T-helper 9 cell (primary cell): Measurements from ENCODE around the gene CRYGN.

Experiments used
- DNase-seq: peaks from one replicate; pipeline ENCODE4 v3.0.0-alpha.2; 2020

CRYGN gene

DNA sequence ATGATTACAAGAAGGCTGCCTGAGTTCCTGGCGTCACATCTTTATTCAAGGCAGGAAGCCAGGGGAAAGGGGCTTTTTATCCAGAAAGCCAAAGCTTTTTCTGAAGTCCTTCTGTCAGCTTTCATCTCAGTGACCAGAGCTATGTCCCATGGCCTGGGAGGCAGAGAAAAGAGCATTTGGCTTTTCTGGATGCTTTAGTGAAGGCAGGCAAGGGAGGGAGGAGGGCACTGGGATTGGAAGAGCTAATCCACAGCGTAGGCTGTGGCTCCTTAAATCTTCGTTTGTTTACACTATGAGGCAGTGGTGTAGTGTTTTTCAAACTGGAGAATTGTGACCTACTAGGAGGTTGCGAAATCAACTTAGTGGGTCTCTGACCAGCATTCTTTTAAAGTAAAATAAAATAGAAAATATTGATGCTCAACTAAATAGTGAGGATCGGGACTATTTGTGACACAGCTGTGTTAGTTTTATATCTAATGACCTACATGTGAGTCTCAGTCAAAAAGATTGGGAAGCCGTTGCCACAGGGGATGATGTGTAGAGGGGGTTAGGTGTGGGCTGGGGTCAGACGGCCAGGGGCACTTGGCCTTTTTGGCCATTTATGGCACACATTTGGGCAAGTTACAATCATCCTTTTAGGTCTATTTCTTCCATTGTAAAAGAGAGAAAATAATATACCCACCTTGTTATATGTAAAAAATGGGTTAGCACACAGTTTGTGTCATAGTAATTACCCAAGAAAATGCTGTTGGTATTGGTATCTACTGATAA, 14.1 kb downstream of the CRYGN start:
- DNase-seq, result no peak

DNA sequence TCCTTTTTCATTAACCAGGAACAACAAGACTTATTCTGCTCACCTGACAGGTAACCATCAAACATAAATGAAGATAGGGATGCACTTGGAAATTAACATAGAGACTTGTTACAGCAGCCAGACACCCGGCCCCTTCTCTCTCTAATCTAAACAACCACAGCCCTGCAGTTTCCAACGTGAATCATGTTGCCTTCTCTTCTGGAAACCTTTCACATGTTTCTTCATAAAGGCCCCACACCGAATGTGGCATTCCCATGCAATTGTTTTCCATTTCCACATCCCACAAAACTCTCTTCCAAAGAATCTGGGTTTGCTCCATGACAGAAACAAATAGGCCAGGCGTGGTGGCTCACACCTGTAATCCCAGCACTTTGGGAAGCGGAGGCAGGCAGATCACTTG, 15.1 kb downstream of the CRYGN start:
- DNase-seq, result no peak

DNA sequence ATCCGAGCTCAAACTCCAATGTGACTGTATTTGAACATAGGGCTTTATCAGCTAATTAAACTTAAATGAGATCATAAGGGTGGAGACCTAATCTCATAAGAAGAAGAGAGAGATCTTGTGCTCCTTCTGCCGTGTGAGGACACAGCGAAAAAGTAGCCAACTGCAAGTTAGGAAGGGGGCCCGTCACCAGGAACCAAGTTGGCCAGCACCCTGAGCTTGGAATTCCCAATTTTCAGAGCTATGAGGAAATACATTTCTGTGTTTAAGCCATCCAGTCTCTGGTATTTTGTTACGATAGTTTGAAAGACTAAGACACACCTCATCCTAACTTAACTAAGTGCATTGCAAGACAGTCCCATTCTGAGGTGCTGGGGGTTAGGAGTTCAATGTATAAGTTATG, 16.0 kb downstream of the CRYGN start:
- no peak for DNase-seq

DNA sequence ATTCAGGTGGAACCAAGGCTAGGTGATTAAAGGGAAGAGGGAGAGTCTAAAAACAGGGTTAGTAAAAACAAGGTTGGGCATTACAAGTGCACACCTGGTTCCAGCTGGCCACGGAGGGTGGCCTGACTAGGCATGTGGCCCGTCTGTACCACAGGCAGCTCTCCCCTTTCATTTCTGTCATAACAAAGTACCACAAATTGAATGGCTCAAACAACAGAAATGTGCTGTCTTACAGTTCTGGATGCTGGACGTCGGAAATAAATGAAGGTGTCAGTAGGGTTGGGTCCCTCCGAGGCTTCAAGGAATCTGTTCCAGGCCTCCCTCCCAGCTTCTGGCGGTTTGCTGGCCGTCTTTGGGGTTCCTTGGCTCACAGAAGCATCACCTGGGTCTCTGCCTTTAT, 16.7 kb downstream of the CRYGN start:
- no peak for DNase-seq

DNA sequence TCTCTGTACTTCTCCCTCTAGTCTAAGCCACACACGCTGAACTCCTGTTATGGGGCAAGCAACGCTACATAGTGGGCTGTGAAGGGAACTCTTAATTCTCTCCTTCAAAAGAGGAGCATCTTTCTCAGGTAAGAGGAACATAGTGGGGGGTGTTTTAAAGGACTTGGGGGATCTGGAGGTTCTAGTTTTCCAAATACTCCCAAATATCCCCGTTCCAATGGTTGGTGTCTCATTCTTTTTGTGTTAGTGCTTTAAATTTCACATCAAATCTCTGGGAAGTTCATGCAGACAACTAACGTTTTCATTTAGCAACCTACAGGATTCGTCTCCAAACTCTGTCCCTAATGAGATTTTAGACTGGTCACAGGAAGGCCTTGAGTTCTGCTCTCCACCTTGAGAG, 17.7 kb downstream of the CRYGN start:
- DNase-seq, result no peak

DNA sequence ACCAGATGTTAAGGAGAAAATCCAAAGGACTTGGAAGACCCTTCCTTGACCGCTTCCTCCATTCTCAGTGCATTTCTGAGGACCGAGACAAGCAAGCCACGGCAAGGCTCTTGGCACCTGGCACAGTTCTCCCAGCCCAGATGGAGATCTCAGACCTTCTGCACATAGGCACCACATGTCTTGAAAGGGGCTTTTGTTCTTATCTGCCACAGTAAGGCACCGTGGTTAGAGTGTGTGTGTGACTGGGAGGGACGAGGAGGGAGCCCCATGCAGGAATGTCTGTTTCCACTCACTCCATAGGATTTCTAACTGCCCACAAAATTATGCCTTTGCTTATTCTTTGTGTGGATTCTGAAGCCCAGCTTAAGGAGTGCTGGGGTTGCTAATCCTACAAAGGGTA, 19.8 kb downstream of the CRYGN start:
- DNase-seq, result no peak

DNA sequence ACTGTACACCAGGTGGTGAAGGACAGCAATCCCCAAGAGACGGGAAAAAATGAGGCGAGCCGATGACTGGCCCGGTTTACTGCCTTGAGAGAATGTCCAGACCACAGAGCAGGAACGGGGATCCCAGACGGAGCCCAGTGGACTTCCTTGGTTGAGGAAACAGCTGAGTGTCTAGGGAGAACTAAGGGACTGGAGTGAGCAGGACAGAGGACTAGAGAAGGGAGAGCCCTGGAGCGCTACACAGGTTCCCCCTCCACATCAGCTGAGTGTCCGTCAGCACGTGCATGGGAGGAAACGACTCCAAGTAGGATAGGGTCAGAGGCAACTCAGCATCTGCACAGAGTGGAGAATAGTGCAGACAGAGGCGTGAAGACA, 23.0 kb downstream of the CRYGN start:
- no peak for DNase-seq

DNA sequence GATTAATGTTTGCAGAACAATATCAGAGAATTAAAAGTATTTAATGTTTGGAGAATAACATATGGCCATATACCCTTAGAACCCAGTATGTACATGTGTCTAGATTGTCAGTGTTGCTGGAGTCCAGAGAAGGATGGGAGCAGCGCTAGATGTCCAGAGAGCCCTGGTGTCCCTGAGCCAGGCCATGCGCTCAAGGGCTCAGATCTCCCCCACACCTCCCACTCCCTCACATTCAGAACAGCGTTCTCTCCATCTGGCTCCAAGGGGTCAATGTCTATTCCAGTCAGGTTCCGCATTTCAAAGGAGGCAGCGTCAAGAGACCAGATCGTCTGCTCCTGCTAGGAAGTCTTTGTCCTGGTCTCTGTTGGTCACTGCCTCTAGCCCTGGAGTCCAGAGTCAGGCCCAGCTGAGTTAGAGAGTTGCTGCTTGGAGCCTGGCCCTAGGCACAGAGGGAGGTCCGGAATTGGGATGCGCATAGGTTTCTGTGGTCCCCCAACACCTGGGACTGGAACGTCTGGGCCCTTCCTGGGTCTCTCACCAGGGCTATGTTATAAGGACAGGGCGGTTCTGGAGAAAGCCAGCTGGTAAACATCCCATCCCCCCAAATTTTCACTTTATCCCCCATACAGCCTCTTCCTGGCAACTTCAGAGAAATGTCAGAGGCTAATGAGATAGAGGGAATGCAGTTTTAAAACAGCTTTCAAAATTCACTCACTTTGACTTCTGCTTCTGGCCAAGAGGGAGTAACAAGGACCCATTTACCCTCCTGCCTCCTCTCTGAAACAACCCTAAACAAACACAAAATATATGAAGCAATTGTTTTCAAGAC, 23.6 kb downstream of the CRYGN start:
- DNase-seq, result no peak

DNA sequence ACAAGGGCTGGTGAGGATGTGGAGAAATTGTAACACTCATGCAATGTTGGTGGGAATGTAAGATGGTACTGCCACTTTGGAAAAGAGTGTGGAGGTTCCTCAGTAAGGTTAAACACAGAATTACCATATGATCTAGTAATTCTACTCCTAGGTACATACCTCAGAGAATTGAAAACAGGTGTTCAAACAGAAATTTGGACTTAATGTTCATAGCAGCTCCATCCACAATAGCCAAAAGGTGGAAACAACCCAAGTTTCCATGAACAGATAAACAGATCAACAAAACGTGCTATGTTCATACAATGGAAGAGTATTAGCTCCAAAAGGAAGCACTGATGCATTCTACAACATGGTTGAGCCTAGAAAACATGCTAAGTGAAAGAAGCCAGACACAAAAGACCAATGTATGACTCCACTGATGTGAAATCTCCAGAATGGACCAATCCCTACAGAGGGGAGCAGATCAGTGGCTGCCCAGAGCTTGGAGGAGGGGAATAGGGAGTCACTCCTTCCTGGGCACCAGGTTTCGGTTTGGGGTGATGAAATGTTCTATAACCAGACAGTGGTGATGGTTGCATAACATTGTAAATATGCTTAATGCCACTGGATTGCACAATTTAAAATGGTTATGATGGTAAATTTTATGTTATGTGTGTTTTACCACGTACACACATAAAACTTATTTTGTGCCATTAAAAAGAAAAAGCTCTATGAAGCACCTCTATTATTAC, 24.4 kb downstream of the CRYGN start:
- DNase-seq, result no peak

DNA sequence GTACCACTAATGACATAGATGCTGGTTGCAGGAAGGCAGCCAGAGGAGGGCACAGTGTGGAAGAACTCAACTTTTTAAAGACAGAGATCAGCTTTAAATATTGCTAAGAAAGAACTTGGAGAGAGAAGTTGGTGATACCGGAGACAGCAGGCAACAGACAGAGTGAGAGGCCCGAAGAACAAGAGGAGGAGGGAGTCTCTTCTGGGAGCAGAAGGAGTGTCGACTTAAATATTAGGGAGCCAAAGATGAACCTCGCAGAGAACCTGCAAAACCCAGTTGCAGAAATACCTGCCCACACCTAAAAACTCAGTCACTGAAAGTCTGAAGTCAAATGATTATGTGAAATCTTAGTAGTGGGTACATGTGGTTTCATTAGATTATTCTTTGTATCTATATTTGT, 26.7 kb downstream of the CRYGN start:
- no peak for DNase-seq

DNA sequence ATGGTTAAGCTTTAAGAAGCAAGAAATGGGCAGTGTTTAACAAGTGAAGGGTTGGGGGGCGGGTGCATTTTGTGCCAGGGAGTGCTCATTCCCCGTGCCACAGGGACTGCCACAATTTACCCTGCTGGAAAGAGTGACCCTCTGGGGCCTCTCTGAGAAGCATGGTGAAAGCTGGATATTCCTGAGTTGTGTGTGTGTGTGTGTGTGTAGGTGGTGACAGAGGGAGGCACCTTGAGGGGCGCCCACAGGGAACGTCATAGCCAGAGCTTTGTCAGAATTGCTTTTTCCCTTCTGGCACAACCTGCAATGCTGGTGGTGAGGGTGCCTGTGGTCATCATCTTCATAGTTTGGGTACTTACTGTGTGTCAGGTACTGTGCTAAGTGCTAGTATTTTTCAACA, 27.6 kb downstream of the CRYGN start:
- no peak for DNase-seq

DNA sequence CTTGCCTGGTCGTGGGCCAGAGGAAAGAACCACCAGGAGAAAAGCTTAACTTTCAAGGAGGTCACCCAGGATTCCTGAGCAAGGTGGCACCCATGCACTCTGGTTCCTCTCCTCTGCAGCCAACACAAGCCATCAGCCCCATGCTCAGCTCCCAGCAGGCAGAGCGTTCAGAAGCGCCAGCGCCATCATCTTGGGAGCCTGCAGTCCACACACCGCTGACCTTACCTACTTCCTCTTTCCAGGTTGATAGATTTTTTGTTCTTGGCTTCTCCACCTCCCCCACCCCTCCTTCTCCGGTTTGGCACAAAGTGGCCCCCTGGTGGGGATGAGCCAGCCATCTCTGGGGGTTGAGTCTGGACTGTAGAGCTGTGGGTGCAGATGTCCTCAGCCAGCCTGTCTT, 28.4 kb downstream of the CRYGN start:
- no peak for DNase-seq

DNA sequence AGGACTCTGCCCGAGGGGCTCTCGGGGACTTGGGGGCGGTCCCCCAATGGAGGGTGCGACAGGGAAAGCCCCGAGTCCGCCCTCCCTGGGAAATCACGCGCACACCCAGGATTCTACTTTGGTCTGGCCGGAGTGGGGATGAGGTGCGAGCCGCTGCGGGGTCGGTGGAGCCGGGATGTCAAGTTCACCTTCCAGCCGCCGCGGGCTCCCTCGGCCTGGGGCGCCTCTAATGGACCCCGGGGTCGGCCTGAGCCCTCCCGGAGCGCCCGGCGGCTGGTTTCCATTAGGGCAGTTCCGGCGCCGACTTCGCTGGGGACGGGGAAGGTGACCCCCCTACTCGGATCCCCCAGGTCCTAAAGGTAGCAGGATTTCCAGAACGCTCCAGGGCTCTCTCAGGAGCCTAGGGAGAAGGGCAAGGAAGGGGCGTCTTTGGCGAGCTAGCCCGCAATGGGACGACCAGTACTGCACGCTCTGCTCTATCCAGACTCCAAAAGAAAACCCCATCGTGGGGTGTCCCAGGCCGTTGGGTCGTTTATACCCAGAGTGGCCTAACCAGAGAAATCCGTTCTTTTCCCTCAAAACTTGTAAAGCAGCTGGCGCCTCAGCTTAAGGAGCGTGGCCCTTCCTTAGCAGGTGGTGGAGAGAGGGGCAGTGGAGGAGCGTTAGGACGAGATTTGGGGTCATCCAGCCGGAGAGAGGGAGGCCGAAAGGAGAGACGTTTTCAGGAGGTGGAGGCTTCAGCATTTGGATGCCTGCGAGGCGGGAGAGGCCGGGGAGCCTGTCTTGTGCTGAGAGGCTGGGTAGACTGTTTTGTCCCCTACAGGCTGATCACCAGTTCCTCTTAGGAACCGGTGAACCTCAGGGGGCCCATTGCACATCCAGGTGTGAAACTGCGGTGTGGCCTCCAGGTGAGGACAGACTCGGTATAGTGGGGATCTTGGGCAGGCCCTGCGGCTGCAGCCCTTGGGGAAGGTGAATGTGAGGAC, 29.2 kb downstream of the CRYGN start:
- DNase-seq, result peak; percentile 38

DNA sequence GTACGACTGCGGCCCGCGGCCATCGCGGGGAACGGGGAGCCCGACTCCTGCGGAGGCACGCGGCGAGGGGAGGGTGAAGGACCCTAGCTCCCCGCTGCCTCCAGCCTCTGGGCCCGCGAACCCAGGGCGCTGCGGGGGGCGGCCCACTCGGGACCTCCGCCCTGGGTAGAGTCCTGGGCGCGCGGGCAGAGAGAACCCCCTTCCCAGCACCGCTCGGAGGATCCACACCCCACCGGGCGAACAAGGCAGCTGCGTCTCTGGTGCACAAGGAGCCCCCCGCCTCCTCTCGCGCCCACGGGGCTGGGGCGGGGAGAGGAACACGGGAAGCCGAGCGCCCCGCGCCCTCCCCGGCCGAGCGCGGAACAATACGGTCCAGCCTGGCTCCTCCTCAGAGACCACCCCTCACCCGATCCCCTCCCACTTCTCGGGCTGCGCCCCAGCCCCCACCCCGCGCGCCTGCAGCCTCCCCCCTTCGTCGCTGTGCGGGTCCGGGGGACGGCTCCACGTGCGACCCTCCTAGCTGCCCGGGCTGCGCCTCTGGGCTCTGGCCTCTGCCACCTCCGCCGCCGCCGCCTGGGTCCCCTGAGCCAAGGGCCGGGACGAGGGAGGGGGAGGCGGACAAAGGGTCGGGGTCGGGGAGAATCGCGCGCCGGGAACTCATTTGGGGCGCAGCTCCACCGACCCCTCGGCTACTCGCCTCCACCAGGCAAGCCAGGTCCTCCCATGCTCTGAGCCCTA, 30.1 kb downstream of the CRYGN start, which contains the start of gene WDR86:
Gene WDR86, minus strand, starts transcription at position 372 of the 738 bp plus-strand sequence. CDS start 449 bp downstream, outside the sequence.
- DNase-seq, result peak; percentile 31

DNA sequence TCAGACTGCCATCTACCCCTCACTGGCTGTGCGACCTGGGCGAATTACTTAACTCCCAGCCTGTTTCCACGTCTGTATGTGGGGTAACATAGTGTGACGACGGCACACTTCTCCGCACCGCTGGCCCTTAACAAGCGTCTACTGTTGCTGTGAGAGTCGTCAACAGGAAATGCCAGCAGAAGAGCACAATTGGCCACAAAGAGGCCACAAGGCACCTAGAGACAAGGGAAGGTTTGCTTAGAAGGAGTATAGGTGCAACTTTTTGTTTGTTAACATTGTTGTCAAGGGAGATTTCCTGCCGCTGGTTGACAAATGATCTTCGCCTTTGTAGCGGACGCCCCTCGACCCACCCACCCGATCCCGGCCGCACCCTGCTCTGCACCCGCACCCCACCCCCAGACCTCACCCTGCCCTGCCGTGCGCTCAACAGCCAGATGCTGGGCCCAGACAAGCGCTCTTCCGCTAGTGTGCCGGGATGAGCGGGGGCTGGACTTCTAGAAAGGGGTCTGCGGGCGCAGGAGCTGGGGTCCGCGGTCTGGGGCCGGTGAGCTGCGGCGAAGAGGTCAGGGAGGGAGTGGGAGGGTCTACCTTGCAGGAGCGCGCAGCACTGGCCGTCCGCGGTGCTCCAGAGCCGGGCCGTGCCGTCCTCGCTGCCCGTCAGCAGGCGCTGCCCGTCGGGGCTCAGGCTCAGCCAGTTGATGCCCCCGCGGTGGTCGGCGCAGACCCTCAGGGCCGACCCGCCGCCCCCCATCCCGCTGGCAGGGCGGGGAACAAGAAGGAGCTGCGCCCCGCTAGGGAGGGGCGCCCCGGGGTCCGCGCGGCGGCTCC, 30.9 kb downstream of the CRYGN start:
- peak; percentile 78 for DNase-seq

DNA sequence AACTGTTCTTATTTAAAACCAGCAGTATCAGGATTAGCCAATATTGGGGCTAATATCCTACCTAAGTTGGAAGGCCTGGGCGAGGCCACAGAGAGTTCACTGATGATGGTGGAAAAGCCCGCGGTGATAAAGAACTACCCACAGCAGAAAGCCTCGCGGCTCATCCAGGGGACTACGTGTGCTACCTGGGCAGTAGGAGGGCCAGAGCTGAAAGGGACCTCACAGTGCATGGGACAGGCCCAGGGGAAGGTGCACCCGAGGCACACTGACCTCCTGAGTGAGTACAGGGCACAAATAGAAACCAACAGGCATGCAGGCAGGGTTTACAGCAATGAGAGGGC, 31.5 kb downstream of the CRYGN start:
- no peak for DNase-seq

DNA sequence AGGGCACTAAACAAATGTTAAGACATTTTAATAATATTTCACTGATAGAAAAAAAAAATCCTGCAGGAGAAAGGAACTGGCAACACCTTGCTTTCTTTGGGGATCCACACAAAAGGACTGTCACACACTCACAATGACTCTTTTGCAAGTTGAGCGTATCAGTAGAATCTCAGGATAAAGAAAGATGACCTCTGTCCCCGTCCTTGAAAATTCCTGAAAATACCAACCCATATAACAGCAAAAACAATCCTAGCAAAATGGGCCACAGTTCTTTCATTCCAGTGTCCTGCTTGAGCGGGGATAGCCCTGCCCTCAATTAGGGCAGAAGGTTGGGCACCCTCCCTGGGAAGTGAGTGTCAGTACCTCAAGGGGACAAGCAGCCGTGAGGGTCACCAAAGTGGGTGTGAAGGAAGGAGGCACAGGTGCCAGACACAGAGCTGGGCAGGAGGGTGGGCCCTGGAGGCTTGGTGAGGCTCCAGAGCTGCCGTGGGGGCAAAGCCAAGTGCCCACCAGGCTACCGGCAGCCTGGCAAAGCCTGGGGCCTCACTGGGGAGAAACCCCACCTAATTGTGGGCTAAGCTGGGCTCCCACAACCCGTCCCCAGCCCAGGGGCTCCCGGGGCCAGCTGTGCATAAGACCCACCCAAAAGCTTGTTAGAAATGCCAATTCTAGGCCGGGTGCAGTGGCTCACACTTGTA, 32.9 kb downstream of the CRYGN start:
- no peak for DNase-seq

DNA sequence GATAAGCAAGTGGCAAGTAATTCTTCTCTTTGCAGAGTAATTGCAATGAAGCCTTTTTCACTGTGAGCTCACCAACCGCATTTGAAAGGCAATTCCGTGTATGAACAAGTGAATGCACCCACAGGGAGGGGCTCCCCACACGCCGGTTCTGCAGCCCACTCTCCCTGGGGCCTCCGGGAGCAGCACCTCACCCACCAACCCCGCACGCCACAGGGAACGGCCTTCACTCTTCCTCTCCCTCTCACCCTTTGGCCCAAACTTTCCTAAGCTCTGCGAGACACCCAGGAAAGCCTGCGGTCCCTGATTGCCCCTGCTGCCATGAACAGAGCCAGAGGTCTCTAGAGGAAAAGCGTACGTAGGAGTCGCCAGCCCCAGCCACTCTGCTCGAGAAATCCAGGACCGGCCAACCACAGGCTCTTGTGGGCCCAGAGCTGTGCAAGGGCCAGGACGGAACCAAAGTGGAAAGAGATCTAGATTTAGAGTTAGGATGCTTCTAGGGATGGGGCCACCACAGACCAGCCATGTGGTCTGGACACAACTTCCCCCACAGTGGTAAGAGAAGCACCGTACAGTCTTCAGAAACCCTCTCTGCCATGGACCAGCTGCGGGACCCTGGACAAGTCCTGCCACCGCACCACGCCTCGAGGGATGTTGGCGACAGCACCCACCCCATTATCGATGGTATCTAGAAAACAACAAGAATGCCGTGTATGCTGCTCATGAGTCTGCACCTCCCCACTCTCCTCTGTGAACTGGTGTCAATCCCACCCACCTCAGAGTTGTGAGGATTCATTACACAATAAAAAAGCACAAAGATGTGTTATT, 33.7 kb downstream of the CRYGN start:
- DNase-seq, result no peak

DNA sequence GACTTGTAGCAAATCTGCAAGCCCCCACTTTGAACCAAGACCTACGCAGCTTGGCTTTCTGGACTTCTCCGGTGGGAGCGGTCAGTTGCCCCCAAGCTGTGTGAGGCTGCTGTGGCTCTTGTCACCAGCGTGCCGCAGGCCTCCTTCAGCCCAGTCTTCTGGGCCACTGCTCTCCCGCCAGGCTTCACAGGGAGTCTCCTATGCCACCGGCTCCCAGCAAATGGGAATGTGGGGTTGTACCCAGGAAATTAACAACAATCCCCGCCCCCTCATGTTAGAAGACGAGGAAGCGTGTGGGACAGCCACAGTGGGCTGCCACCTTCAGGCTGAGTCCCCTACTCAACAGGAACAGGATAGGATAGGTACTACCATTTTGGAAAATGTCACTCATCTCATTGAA, 34.4 kb downstream of the CRYGN start:
- no peak for DNase-seq
